ENCODE results near the gene ABO.

GRCh38 chr9:133248726-133249295 is 26.2 kb downstream of the ABO start:
- TF ChIP-seq CTCF (IDR thresholded peaks at IDR 0.05; ENCODE audit: low read depth, low read length, poor library complexity, severe bottlenecking) = no peak
- no peak for TF ChIP-seq EZH2phosphoT487 (IDR thresholded peaks at IDR 0.05; ENCODE audit: borderline replicate concordance, low read length)

Data from DOHH2 (cell line).